HG03342 (cell line): ENCODE data around the gene PLCB3.

ENCODE experiments used
- ATAC-seq: cut with Tn5 transposase; IDR thresholded peaks from one replicate; pipeline ENCODE4 v1.9.1; 2021; ENCODE audit warnings: mild to moderate bottlenecking, moderate library complexity; ENCODE audit not compliant: unreplicated experiment

PLCB3 gene

DNA sequence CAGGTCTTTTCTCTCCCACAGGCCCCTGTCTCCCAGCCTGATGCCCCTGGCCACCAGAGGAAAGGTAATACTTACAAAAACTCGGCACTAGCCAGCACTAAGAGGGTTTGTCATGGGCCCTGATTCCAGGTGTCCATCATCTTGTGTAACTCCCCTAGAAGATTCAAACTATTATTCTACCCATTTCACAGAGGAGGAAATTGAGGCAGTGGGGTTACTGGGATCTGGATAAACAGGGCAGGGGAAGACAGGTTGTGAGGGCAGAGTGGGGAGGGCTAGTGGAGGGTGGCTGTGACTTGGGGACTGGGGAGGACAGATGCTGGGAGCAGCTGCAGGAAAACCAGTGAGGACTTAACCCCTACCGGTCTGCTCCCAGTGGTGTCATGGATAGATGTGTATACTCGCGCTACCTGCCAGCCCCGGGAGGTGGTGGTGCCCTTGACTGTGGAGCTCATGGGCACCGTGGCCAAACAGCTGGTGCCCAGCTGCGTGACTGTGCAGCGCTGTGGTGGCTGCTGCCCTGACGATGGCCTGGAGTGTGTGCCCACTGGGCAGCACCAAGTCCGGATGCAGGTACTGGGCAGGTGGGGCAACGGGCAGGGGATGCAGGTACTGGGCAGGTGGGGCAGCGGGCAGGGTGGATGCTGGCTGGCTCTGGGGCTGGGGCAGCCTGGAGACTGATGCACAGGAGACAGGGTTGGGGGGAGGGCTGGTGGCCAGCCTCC lies 15.7 kb upstream of the PLCB3 start:
- no peak for ATAC-seq

- no peak for ATAC-seq
Measured at GRCh38 chr11:64237484-64237951, 13.8 kb upstream of the PLCB3 start.

- ATAC-seq: no peak
Measured at GRCh38 chr11:64238076-64238475, 13.3 kb upstream of the PLCB3 start.

DNA sequence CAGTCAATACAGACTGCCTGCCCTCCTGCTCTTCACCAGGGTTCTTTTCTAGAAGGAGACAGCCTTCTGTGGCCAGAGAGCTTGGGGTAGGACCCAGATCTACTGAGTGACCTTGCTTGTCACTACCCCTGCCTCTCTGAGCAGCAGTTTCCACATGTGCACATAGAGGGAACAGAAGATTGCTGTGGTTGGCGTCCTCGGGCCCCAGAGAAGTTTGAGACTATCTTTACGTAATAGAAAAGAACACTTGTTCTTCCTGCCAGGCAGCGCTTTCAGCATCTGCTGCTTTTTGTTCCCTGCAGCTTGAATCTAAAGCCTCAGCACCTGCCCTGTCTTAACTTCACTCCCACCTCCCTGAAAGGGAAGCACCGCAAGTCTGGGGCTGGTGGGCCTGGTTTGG lies 12.3 kb upstream of the PLCB3 start:
- ATAC-seq: no peak

DNA sequence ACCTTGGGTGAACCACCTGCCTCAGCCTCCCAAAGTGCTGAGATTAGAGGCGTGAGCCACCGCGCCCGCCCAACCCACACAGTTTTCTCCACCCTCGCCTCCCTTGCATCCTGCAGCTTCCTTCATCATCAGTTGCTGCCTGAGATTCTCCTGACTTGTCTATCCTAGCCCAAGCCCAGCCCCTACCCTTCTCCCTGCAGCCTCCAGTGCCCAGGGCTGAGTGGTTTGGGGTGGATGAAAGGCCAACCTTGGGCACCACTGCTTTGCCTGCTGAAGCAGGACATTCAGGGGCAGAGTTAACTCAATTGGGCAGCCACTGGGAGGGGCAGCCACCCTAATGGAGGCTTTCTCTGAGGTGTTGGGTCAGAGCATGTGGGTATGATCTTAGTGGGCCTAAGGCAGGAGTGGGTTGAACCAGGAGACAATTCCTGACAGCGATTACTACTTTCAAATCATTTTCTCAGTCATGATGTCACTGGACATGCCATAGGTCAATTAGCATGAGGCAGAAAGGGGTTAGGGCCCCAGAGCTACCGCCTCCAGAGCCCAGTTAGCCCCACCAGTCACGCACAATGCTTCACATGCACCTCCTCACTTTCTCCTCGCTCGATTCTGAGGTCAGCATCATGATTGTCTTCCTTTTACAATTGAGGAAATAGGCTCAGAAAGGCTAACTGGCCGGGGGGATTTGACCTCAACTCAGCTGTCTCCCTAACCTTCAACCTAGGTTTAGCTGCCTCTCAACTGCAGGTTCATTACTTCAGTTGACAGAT lies 11.5 kb upstream of the PLCB3 start:
- peak; percentile 12 for ATAC-seq

- ATAC-seq: peak; percentile 52
Measured at GRCh38 chr11:64240435-64241240, 10.7 kb upstream of the PLCB3 start, which contains the start of gene FKBP2. FKBP2 (plus strand) TSS chr11:64241095; CDS start chr11:64242388, 1,293 bp downstream.

DNA sequence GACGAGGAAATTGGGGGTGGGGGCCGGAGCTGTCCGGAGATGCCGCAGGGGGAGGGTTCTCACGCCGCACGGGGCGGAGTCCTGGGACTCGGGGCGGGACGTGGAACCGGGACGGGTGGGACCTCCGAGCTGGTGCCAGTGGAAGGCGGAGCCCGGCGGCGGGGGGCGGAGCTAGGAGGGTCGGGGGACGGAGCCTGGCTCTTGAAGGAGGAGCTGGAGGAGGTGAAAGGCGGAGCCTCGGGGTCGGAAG lies 10.2 kb upstream of the PLCB3 start:
- peak; percentile 58 for ATAC-seq

- ATAC-seq: peak; percentile 58
Measured at GRCh38 chr11:64241491-64242374, 9.6 kb upstream of the PLCB3 start.

DNA sequence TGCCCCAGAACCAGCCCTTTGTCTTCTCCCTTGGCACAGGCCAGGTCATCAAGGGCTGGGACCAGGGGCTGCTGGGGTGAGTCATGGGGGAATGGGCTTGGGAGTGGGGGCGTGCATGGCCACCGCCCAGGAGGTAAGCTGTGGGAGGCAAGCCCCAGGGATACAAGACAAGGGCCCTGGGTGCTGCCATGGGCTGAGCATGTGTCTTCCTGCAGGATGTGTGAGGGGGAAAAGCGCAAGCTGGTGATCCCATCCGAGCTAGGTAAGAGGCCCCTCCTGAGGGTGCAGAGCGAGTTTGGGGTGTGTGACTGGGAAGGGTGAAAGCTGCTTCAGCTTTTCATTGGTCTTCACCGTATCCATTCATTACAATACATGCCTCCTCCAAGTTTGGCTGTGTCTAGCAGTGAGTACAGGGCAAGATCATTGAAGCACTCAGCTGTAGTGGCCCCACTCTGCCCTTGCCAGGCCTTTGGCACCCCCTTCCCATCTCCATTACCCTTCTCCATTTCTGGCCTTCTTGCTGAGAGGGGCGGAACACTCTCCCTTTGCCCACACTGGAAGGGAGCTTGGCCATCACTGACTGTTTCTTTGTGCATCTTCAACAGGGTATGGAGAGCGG lies 8.0 kb upstream of the PLCB3 start:
- no peak for ATAC-seq

- ATAC-seq: no peak
Measured at GRCh38 chr11:64244107-64244506, 7.2 kb upstream of the PLCB3 start.

DNA sequence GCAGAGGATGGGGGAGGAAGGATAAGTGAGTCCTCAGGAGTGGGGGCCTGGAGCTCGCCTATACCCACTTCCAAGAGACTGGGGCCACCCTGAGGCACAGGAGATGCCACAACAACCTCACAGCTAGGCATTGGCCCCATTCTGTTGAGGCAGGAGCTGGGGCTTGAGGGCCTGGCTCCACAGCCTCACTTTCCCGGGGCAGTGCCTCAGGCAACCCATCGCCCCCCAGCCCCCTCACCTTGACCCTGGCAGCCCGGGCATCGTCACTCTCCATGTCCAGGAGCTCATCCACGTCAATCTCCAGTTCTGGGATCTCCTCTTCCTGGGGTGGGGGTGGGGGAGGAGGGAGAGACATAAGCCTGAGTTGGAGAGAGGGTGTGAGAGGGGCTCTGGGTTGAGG lies 6.4 kb upstream of the PLCB3 start:
- ATAC-seq: no peak

GRCh38 chr11:64245401-64245796 lies 5.9 kb upstream of the PLCB3 start:
- no peak for ATAC-seq

DNA sequence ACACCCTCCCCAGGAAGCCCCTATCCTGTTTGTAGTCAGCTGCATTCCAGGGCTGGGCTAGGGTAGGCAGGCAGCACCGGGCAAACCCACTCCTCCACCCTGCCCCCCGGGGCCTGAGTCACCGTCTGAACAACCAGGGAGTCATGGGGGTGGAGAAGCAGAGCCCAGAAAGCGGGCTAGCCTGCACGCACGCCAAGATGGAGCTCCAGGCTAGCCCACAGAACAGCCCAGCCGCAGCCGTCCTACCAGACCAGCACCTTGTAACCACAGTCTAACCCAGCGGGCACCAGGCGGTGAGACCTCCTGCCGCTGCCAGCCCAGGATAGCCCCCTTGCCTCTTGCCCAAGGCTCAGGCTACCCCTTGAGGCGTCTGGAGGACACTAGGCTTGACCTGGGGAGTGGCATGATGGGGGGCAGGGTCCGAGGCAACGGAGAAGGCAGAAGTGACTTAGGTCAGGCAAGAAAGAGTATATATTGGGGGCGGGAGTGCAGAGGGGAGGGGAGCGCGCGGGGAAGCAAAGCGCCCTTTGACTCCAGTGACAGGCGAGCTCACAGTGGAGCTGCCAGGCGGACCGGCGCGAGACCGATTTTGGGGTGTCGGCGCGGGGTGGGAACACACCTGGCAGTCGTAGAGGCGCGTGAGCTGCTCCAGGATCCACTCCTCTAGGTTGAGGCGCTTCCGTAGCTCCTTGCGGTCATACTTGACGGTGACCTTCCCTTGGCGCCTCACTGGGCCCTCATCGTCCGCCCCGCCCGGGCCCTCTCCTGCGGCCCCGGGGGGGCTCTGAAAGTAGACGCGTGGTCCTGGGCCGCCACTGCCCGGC lies 5.3 kb upstream of the PLCB3 start:
- ATAC-seq: no peak

DNA sequence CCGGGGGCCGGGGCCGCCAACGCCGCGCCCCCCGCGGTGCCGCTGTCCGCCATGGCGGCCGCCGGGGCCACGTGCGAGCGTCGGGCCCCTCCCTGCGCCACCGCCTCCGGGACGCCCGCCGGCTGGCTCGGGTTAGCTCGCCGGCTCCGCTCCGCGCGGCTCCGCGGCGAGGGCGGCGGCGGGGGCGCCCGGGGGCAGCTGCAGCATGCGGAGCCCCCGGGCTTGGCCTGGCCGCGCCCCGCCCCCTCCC lies 4.8 kb upstream of the PLCB3 start:
- peak; percentile 15 for ATAC-seq

GRCh38 chr11:64246871-64247728 lies 4.2 kb upstream of the PLCB3 start, which contains the start of gene PPP1R14B:
PPP1R14B (minus strand) TSS chr11:64246943; CDS start chr11:64246673, 270 bp downstream.
- ATAC-seq: peak; percentile 27

DNA sequence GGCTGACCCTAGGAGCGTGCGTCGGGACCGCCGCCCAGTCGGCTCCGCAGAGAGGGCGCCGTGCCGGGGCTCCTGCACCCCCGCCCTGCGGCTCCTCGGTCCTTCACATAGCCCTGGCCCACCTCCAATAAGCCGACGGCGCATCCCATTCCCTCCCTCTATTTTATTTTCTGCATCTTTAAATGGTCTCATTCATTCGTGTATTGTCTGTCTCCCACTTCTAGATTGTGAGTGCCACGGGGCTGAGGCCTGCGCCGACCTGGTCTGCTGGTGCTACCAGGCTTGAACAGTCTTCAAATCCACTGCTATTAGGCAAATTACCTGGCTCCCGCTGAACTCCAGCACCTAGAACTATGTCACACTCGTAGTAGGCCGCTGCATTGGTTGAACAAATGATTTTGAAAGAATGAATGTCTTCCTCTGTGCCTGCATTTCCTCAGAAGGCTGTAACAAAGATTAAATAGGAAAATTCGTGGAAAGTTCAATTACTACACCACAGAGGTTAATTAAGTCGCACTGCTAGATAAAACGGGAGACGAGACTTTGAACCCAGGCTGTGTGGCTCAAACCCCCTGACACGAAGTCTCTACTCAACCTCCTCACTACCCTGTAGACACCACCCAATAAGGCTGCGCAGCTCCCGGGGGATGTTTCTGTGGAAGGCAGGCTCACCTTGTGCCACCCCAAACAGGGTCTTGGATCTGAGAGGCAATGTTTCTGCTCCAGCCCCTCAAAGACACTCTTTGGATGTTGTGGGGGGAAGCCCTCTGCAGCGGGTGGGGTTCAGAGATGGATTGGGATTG lies 3.4 kb upstream of the PLCB3 start:
- ATAC-seq: no peak

DNA sequence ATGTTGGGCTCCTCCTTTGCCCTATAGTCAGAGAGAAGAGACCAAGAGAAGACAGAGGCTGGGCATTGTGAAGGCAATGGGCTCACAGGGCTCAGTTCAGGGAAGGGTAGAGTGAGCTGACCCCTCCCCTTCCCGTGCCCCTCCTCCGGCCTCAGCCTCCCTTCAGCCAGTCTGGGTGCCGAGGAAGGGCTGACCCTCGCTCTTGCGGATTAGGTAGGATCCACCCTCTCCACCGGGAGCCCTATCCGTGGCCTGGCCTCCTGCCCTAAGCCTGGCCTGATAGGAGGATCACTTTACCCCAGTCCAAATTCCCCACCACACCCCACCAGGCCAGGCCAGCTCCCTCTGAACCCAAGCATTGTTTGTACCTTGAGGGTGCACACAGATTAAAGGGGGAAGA lies 2.8 kb upstream of the PLCB3 start:
- ATAC-seq: no peak

GRCh38 chr11:64249038-64249437 lies 2.3 kb upstream of the PLCB3 start:
- no peak for ATAC-seq
